GM19043 (cell line): Measurements from ENCODE around the gene SORBS2.
"Not testable (repeated sequence)": the region's sequence is repeated elsewhere in the genome, so short reads cannot be mapped to it uniquely, and the experiment has no call there.

Experiments used
- ATAC-seq: cut with Tn5 transposase; IDR thresholded peaks from one replicate; pipeline ENCODE4 v1.9.1; 2021; ENCODE audit warnings: low read depth; ENCODE audit not compliant: unreplicated experiment

The SORBS2 gene, protein sequence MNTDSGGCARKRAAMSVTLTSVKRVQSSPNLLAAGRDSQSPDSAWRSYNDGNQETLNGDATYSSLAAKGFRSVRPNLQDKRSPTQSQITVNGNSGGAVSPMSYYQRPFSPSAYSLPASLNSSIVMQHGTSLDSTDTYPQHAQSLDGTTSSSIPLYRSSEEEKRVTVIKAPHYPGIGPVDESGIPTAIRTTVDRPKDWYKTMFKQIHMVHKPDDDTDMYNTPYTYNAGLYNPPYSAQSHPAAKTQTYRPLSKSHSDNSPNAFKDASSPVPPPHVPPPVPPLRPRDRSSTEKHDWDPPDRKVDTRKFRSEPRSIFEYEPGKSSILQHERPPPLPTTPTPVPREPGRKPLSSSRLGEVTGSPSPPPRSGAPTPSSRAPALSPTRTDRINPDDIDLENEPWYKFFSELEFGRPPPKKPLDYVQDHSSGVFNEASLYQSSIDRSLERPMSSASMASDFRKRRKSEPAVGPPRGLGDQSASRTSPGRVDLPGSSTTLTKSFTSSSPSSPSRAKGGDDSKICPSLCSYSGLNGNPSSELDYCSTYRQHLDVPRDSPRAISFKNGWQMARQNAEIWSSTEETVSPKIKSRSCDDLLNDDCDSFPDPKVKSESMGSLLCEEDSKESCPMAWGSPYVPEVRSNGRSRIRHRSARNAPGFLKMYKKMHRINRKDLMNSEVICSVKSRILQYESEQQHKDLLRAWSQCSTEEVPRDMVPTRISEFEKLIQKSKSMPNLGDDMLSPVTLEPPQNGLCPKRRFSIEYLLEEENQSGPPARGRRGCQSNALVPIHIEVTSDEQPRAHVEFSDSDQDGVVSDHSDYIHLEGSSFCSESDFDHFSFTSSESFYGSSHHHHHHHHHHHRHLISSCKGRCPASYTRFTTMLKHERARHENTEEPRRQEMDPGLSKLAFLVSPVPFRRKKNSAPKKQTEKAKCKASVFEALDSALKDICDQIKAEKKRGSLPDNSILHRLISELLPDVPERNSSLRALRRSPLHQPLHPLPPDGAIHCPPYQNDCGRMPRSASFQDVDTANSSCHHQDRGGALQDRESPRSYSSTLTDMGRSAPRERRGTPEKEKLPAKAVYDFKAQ (N-terminal part only)

DNA sequence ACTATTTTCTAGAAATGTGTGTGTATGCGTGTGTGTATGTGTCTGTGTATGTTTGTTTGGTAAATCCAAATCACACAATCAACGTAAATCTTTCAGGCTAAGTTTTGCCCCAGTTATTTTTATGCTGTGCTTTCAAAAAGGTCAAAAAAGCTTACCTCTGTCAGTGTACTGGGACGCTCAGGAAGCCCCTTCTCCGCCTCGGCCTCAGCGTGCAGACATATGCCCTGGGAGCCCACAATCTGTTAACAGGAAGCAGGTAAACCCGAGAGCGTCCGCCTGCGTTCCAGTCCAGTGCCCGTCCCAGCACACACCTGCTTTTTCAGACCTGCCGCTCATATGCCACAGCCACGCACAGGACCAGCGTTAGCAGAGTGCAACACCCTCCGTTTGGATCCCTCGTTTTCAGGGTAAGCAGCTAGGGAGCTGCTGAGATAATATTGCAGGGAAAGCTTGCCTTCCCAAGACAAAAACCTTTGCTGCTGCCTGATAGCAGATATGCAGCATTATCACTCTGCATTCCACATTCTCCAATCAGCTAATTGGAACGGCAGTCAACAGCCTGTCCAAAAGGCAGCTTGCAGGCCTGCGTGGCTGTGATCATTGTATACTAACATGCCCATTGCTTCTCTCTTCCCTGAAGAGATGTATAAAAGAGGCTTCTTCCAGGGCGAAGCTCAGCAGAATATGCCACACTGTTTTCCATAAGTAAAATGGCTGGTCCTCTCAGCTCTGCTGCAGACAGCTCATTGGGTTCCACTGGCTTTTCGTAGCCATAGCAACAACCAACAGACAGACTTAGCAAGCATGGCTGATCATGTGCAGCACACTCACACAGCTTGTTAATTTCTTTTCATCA is at the start of gene SORBS2:
Gene SORBS2 (minus strand): TSS at position 686 of the 856 bp plus-strand sequence. CDS start 121,623 bp downstream, outside the sequence.
- peak; percentile 80 for ATAC-seq

DNA sequence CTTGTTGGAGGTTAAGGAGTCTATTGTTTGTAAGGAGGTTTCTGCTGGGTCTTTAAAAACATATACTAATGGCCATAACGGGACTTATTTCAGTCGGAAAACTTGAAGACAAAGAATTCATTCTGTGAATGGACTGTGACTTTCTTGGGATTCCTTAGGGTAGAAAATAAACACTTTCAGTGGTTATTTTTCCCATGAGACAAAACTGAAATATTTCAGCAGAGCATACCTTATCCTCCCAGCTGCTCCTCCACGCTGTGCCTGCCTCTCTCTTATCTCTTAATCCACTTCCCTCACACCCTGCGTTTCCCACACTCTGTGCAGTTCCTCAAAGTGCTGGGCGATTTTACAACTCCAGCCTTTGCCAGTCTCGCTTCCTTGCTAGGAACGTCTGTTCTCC is 47.1 kb upstream of the SORBS2 start:
- no peak for ATAC-seq

DNA sequence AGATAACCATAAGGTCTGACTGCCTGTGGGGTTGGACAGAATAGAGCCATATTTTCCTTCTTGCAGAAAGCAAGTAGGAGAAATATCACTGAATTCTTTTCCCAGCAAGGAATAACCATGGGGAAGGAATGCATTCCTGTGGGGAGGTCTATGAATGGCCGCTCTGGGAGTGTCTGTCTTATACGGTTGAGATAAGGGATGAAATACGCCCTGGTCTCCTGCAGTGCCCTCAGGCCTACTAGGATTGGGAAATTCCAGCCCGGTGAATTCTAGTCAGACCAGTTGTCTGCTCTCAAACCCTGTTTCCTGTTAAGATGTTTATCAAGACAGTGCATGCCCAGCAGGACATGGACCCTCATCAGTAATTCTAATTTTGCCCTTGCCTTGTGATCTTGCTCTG is 45.6 kb upstream of the SORBS2 start:
- not testable (repeated sequence) for ATAC-seq

DNA sequence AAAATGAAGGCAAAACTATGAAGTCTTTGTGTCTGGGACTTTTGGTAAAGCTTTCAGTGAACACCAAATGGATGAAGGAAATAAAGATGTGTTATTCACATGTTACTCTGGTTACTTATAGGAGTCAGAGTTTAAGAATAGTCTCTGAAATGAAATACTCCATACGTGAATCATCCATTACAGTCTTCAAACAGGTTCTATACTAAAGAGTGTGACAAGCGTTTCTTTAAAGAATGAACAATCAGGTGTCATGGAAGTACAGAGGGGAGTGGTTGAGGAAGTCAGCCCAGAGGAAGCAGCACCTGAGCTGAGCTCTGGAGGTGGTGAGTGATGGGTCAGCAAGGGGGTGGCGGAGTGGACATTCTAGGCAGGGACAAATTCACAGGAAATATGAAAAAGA is 41.8 kb upstream of the SORBS2 start:
- no peak for ATAC-seq

DNA sequence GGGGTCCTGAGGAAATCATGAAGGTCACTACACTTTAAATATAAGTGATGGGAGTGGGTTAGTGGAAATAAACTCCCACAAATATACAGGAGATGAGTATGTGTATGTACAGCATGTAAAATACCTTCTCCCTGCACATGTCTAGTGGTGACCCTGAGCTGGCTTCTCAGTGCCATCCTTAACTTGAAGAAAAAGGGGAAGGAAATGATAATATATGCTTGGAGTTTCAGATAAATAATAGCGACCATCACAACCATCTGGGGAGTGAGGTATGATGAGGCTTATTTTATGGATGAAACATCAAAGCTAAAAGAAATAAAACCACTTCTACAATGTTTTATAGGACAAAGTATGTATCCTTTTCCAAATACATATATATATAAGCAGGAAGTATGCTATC is 41.0 kb upstream of the SORBS2 start:
- ATAC-seq = no peak

DNA sequence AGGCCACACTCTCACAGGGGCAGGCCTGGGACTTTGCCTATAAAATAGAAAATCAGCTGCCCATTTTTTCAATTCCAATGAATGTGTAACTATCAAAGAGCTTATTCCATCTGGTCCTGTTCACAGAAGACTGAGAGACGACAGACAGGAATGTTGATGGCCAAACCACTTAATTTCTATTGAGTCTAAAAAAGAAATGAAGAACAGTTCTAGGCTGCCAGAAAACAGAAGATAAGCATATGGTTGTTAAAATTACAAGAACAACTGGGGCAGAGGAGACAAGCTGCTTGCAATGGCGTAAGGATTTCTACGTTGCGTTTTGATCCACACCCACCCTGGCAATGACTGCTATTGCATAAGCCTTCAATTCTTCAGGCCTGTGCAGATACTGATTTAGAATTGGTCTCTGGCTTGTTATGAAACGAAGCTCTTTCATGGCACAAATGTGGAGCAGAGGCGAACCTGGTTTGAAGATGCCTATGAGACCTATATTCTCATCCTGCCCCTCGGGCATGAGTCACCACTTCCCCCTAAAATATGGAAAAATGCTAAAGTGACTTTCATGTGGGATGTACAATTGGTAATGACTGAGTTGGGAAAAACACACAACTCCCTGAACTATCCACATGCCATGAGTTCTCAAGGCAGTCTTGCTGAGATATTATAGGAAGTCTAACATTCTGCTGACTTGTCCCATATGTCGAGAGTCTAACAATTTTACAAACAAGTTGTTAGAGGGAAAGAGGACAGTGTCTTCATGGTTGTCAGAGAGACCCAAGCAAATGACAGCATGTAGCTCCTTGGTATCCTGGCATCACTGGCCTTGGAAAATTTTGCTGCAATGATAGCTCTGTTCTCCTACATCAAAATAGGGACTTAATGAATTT is 37.9 kb upstream of the SORBS2 start:
- no peak for ATAC-seq

DNA sequence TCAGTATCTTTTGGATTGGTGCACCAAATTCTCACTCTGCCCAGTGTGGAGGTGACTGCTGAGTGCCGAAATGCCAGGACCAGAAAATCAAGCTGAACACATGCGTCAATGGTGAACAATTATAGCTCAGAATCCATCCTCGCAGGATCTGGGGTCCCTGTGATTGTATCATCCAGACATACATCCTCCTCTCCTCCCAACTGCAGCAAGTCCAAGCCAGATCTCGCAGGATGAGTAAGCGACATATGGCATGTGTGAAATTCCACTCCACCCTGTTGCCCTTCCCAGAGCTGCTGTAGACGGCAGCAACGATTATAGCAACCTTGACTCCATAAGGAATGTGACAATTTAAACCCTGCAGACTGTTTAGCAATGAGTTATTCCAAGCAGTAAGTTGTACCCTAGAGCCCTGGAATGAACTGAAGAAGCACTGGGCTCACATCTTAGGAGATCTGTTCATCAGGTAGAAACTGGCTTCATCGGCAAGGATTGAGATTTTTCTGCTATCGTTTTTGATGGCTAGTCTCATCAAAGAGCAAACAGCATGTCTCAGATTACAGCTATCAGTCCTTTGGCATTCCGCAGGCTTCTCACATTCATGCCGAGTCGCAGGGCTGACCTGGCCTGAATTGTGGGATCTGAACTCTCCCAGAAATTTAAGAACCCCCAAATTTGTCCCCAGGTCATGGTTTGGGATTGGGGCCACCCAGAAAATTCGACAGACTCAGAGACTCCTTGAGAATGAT is 35.5 kb upstream of the SORBS2 start:
- no peak for ATAC-seq

DNA sequence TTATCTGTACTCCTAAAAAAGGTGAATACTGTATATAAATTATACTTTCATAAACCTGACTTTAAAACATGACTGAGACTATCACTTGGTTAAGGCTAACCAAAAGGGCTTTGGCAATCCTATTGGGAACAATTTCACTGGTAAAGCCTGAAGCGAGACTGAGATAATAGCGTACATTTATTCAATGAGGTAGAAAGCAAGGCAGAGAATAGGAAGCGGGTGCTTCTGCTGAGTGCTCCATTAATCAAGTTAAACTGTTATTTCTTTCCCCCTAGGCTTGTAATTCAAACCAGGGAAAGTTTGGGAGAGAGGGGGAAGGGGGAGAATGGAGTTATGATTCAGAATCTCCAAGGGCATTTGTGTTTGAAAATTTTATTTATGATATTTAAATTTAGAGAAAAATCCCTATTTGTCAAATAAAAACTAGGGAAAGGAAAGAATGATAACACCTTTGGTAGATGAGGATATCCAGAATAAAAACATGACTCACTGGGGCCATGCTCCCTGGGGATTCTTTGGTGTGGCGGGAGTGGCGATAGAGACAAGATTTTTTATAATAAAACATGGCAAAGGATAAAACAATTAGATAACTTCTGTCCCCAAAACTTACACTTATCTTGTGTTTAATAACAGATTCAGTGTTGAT is 34.6 kb upstream of the SORBS2 start:
- ATAC-seq = no peak

DNA sequence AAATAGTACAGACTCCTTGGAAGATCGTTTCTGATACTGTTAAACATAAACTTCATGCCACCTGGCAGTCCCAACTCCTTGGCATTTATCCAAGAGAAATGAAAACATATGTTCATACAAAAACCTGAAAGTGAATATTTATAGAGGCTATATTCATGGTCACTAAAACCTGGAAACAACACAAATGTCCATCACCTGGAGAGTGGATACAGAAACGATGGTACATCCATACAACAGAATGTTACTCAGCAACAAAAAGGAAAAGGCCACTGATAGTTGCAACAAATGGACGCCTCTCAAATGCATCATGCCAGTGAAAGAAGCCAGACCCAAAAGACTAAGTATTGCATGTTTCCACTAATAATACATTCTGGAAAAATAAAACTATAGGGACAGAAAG is 34.0 kb upstream of the SORBS2 start:
- no peak for ATAC-seq

DNA sequence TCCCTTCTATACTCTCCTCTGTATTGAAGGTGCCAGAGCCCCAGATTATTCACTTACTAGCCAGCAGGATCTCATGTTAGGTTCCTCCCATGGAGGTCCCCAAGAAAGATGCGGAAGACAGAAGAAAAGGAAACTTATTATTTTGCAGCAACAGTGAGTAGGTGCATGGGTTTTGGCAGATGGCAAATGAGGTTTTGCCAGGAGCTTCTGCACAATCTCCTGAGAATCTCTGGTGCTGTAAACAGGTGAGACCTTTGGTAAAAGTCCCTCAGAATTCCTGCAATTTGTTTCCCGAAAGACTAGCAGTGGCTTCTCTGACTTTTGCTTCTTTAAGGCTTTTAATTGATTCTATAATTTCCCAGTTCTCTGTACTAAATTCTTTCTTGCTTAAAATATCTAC is 29.5 kb upstream of the SORBS2 start:
- ATAC-seq = no peak

DNA sequence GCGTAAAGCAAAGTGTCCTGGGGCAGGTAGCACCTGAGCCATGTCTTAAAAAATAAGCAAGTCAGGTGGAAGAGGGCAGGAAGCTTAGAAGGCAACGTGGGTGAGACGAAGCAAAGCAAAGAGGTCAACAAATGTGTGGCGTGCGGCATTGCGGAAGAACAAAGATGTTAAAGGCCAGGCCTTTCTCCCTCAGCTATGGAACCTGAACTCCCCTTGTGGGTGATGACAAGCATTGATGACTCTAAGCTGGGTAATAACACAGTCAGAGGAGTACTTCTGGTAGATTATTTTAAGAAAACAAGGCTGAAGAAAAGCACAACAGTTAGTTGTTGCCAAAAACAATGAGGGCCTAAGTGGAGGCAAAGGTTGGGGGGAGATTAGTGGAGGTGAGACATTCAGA is 29.0 kb upstream of the SORBS2 start:
- ATAC-seq = no peak

DNA sequence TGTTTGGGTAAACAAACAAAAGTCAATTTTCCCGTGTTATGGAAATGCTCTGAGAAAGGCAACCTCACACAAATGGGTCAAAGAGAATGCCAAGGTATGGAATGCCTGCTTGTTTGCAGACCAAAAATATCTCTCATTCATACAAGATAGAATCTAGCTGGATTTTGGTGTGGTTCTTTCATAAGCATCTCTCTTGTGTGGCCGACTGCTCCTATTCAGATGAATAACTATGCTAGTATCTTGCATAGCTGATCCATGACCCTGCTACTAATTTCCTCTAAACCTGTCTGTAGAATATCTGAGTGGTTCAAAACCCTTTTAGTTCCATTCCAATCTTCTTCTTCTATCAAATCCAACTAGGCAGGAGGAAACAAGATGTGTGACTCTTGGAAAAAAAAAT is 28.2 kb upstream of the SORBS2 start:
- ATAC-seq = no peak

DNA sequence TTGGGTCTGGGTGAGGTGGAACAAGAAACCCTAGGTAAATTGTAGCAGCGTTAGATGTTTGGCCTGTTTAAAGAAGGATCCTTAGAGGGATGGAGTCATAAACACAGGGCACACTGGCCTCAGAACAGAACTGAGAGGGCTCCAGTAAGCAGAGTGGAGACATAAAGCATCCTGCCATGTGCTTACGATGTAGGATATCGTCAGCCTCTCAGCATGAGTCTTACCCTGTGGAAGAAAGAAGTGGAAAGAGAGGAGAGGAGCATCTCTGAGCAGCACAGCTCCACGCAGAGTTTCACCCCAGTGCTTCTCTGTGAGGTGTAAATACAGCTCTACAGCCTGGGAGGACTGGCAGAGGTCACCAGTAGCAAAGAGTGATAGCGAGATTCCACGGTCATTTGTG is 27.8 kb upstream of the SORBS2 start:
- no peak for ATAC-seq

DNA sequence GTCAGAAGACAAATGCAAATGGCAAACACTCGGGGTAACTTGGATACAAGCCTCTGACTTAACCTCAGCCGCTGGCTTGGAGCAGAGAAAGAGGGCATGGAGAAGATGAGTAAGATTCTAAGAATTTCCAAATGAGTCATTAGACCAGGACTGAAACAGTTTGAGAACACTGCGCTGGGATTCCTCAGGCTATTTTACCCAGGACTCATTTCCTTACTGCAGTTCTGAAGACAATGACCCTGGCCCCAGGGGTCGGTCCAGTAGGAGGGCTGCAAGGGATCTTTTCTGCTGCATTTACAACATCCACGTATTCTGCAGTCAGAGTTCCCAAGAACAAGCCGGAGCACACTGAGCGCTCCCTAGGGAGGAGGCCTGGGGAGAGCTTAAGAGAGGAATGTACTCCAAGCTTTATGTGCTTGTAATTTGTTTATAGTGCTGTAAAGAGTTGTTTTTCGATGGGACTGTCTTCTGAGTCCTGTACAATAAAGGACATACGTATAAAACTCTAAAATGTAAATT is 27.3 kb upstream of the SORBS2 start:
- no peak for ATAC-seq

DNA sequence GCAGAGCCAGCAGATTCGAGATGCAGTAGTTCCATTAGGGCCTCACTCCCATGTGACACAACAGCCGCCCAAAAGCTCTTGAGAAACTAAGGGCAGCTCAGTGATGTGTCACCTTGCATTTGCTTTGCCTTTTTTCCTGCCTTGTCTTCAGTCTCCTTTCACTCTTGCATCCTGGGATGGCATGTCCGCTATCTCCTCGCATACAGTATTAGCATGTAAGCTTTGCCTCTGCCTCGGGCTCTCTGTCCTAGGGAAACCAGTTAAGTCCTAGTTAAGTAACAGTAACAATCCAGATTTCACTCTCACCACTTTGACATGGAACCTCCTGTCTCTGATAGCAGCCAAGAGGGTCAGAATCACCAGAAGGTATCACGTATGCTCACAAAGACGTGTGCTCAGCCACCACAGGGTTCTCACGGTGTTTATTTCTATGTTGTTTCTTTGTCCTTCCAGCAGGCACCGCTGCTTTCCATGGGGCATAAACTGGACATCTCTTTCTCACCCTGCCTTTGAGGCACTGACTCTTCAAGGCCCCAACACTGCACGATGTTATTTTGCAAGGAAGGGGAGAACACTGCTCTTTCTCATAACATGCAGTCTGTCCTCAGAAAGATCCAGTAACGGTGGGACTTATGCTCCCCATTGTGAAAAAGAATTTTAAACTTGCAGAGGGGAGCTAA is 26.7 kb upstream of the SORBS2 start:
- no peak for ATAC-seq

DNA sequence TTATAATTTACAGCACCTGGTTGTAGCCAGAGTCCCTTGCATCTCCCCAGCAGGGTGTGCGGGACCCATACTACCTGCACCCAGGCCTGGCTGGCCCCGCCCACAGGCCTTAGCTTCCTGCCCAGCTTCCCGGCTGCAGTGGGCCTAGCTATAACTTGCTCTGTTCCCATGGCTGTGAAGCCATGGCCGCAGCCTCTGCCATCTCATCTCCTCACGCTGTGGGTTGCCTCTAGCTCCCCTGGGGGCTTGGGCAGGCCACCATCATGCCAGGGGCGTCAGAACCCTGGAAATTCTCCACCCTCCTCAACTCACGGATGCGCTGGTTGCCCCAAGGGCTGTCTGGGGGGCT is 26.1 kb upstream of the SORBS2 start:
- ATAC-seq = no peak

DNA sequence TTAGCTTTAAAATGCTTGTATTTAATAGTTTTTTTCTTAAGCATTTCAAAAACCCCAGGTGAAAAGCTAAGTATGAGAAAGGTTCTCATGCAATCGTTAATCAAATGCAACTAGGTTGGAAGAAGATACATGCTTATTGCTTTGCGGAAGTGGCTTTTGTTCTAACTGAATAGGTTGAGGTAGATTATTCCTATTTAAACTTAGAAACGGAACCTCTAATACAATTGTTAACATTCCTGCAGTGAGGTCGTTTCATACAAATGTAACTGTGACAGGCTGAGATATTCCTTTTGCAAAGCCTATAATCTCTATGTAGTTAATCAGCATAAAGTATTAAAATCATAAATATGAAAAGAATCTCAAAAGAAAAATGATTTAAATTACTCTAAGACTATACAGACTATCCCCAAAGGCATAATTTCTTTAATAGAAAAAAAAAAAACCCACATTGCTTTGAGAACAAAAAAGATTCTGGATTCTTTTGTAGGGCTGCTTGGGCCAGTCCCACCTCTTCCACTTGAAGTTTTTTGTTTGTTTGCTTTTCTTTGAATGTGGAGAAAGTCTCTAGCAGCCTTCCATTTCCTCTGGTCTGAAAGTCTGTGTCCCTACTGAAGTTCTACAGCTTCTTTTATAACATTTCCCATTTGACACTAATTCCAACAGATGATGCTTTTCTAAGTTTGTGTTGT is 25.6 kb upstream of the SORBS2 start:
- ATAC-seq = no peak
